ENCODE results near the gene CPEB3. TPM values are rescaled to one million over a fixed set of nuclear protein-coding genes. Genes with fewer than 3 reads are reported as not detected.
A peak's percentile ranks its signal among the peaks of the same experiment; 100 is the strongest.

CPEB3 gene
- total and polyA plus RNA-seq, 2 donors (not counting 1 experiment from before 2014, with no cell fraction given) = 0.37 to 0.66 TPM

DNA sequence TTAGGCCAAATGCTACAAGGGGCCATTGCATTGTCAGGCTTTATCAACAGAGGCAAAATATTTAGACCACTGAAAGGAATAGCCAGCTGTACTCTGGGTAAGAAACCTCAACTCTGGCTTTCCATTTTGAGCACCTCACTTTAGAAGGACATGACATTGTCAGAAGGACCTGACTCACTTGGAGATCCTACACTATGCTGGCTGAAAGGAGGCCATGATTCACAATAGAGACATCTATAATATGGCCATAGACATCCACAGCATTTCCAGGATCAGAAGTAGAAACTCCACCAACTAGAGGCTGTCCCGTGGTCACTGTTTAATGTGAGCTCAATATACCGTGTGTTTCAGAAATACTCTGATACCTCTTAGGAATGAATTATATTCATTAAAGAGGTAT is 226.4 kb downstream of the CPEB3 start:
- Histone ChIP-seq H3K4me1 (ENCODE audit: control insufficient read depth, extremely low read depth, insufficient read depth, low read length) (no peaks in the 10 kb centered on the region), H3K36me3 (ENCODE audit: control insufficient read depth, insufficient read depth, low read length) (no peaks in the 10 kb centered on the region), H3K4me2 (ENCODE audit: extremely low read depth, insufficient read depth, low read length) (no peak overlapping the region), H4K20me1 (ENCODE audit: control insufficient read depth, extremely low read depth, insufficient read depth, low read length) (no peaks in the 10 kb centered on the region), H3K27ac (ENCODE audit: insufficient read depth, low read length) (no peak overlapping the region), H3K27me3 (ENCODE audit: control insufficient read depth, insufficient read depth, low read length) (no peaks in the 10 kb centered on the region), H3K79me2 (ENCODE audit: control insufficient read depth, insufficient read depth, low read length) (no peaks in the 10 kb centered on the region), H3K9ac (ENCODE audit: insufficient read depth, low read length) (no peak overlapping the region), H3K4me3 (replicated peaks in 1 of 4; ENCODE audit: control extremely low read depth in 1 of 4, insufficient read depth in 1 of 4, low read depth in 3 of 4, low read length in 4 of 4) (no peak overlapping the region), H3K9me3 (ENCODE audit: control insufficient read depth, insufficient read depth, low read depth, low read length) (no peaks in the 10 kb centered on the region), H2AFZ (ENCODE audit: low read length) (no peak overlapping the region)
- TF ChIP-seq CTCF (conservative IDR thresholded peaks at IDR 0.05 in 1 of 2, IDR thresholded peaks at IDR 0.05 in 1 of 2; ENCODE audit: low read depth in 1 of 2, low read length in 2 of 2) = no peak
- TF ChIP-seq EZH2 (IDR thresholded peaks at IDR 0.05; ENCODE audit: low read length, missing control alignments) = no peak
- peak in 1 of 2 donors; percentile 35 for DNase-seq (ENCODE audit: low read depth in 2 of 2)

DNA sequence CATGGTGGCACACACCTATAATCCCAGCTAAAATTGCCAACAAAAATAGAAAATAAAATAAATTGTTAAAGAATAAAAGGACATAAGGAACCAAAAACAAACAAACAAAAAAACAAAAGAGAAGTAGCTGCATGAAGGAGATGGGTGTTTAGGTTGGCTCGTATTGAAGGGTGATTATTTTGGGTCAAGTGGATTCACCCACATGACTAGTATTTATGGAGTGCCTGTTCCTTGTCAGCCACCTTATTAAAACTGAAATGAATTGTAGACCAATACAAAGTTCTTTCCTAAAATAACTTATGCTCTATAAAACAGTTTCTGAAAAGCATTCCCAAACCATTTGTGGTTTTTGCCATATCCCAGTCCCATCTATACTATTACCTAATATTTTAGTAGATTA is 228.6 kb downstream of the CPEB3 start:
- Histone ChIP-seq H3K9ac (ENCODE audit: insufficient read depth, low read length) (no peak overlapping the region), H3K79me2 (ENCODE audit: control insufficient read depth, insufficient read depth, low read length) (no peaks in the 10 kb centered on the region), H3K27ac (ENCODE audit: insufficient read depth, low read length) (no peak overlapping the region), H3K4me3 (replicated peaks in 1 of 4; ENCODE audit: control extremely low read depth in 1 of 4, insufficient read depth in 1 of 4, low read depth in 3 of 4, low read length in 4 of 4) (no peak overlapping the region), H3K27me3 (ENCODE audit: control insufficient read depth, insufficient read depth, low read length) (no peaks in the 10 kb centered on the region), H2AFZ (ENCODE audit: low read length) (no peak overlapping the region), H3K4me2 (ENCODE audit: extremely low read depth, insufficient read depth, low read length) (no peak overlapping the region), H3K4me1 (ENCODE audit: control insufficient read depth, extremely low read depth, insufficient read depth, low read length) (no peaks in the 10 kb centered on the region), H3K36me3 (ENCODE audit: control insufficient read depth, insufficient read depth, low read length) (no peaks in the 10 kb centered on the region), H4K20me1 (ENCODE audit: control insufficient read depth, extremely low read depth, insufficient read depth, low read length) (no peaks in the 10 kb centered on the region), H3K9me3 (ENCODE audit: control insufficient read depth, insufficient read depth, low read depth, low read length) (no peaks in the 10 kb centered on the region)
- TF ChIP-seq EZH2 (IDR thresholded peaks at IDR 0.05; ENCODE audit: low read length, missing control alignments) (no peak), CTCF (conservative IDR thresholded peaks at IDR 0.05 in 1 of 2, IDR thresholded peaks at IDR 0.05 in 1 of 2; ENCODE audit: low read depth in 1 of 2, low read length in 2 of 2) (no peak)
- no peak for DNase-seq (ENCODE audit: low read depth in 2 of 2)

- no peaks in the 10 kb centered on the region for H3K27me3 ChIP-seq (ENCODE audit: control insufficient read depth, insufficient read depth, low read length)
- H4K20me1 ChIP-seq (ENCODE audit: control insufficient read depth, extremely low read depth, insufficient read depth, low read length) = no peaks in the 10 kb centered on the region
- H3K9ac ChIP-seq (ENCODE audit: insufficient read depth, low read length) = no peak overlapping the region
- no peak overlapping the region for H3K4me2 ChIP-seq (ENCODE audit: extremely low read depth, insufficient read depth, low read length)
- no peaks in the 10 kb centered on the region for H3K36me3 ChIP-seq (ENCODE audit: control insufficient read depth, insufficient read depth, low read length)
- no peak for TF ChIP-seq EZH2 (IDR thresholded peaks at IDR 0.05; ENCODE audit: low read length, missing control alignments)
- TF ChIP-seq CTCF (conservative IDR thresholded peaks at IDR 0.05 in 1 of 2, IDR thresholded peaks at IDR 0.05 in 1 of 2; ENCODE audit: low read depth in 1 of 2, low read length in 2 of 2) = no peak
- no peak overlapping the region for H3K27ac ChIP-seq (ENCODE audit: insufficient read depth, low read length)
- no peak overlapping the region for H2AFZ ChIP-seq (ENCODE audit: low read length)
- no peak for DNase-seq (ENCODE audit: low read depth in 2 of 2)
- H3K79me2 ChIP-seq (ENCODE audit: control insufficient read depth, insufficient read depth, low read length) = no peaks in the 10 kb centered on the region
- H3K4me3 ChIP-seq (replicated peaks in 1 of 4; ENCODE audit: control extremely low read depth in 1 of 4, insufficient read depth in 1 of 4, low read depth in 3 of 4, low read length in 4 of 4) = no peak overlapping the region
- H3K4me1 ChIP-seq (ENCODE audit: control insufficient read depth, extremely low read depth, insufficient read depth, low read length) = no peaks in the 10 kb centered on the region
- H3K9me3 ChIP-seq (ENCODE audit: control insufficient read depth, insufficient read depth, low read depth, low read length) = no peaks in the 10 kb centered on the region
Observed at GRCh38 chr10:92054807-92055206, 236.1 kb downstream of the CPEB3 start.
